K562 (cell line): Measurements from ENCODE around the gene NAP1L2. TPM values are rescaled to one million over a fixed set of nuclear protein-coding genes. Genes with fewer than 3 reads are reported as not detected.

Experiments used
- ATAC-seq: fragments of 200-7000 bp; cut with Tn5 transposase; 3 replicates; pipeline ENCODE4 v1.9.1; 2020; ENCODE audit warnings: moderate library complexity
- BruUV-seq: library from RNA; stranded (reverse); fragments of 400-500 nt; replicated peaks from 2 replicates; lab custom pipeline; 2021; lab: Mats Ljungman, UMichigan
- CTCF ChIA-PET: fragments of 300-600 bp; formaldehyde crosslinking; extraction: SDS; loops from one replicate; lab custom pipeline; 2021; ENCODE audit warnings: low intra/inter-chr PET ratio; lab: Yijun Ruan, JAX
- POLR2A ChIA-PET: fragments of 300-600, 350-650 bp; sonication (Branson Sonifier 250); formaldehyde crosslinking; extraction: SDS; loops from one replicate; lab custom pipeline; 2021; ENCODE audit warnings: antibody characterized with exemption, inconsistent platforms; lab: Yijun Ruan, JAX
- DNase-seq, 4 experiments: peaks; one replicate each; pipeline versions ENCODE4 v3.0.0 to v3.0.0-alpha.2; 2011 to 2018; ENCODE audit warnings: low spot score in 3 of 4, mixed read lengths in 3 of 4; ENCODE audit errors: extremely low read depth in 1 of 4
- FAIRE-seq: peaks from 2 replicates; lab custom pipeline; 2011; peaks lifted over from hg19 to GRCh38; lab: Jason Lieb, UNC
- H2AFZ ChIP-seq: 2 replicates; pipeline ENCODE4 v1.6.0; 2011; ENCODE audit warnings: low read depth, low read length, control low read depth, inconsistent platforms
- H3K27ac ChIP-seq: fragments of 200-600 bp; 3 replicates; pipeline ENCODE4 v1.8.0; 2011; ENCODE audit warnings: low read depth, mild to moderate bottlenecking, control low read depth, inconsistent platforms, low read length, moderate library complexity, mixed read lengths; ENCODE audit errors: extremely low read depth
- H3K27me3 ChIP-seq, 2 experiments: fragments of 300-600 bp in 1 of 2; 2 replicates in 1 of 2; 3 replicates in 1 of 2; pipeline versions ENCODE4 v1.6.0 to v1.8.0; 2011; ENCODE audit warnings: inconsistent platforms in 2 of 2, low read length in 2 of 2, mild to moderate bottlenecking in 1 of 2, mixed read lengths in 1 of 2, moderate library complexity in 1 of 2; ENCODE audit not compliant: control insufficient read depth in 2 of 2, insufficient read depth in 2 of 2
- H3K36me3 ChIP-seq: fragments of 300-600 bp; 3 replicates; pipeline ENCODE4 v1.8.0; 2011; ENCODE audit warnings: mild to moderate bottlenecking, low read length, inconsistent platforms; ENCODE audit not compliant: control insufficient read depth, insufficient read depth
- H3K4me1 ChIP-seq, 2 experiments: fragments of 200-600 bp in 1 of 2; replicated peaks in 1 of 2; 2 replicates in 1 of 2; 3 replicates in 1 of 2; pipeline versions ENCODE4 v1.5.1 to v1.8.0; 2011; ENCODE audit warnings: inconsistent platforms in 2 of 2, low read length in 2 of 2, mild to moderate bottlenecking in 1 of 2, mixed read lengths in 1 of 2, moderate library complexity in 1 of 2; ENCODE audit not compliant: control insufficient read depth in 2 of 2, insufficient read depth in 2 of 2
- H3K4me2 ChIP-seq: 2 replicates; pipeline ENCODE4 v1.6.1; 2011; ENCODE audit warnings: low read length, control low read depth, inconsistent platforms, mixed read lengths; ENCODE audit not compliant: insufficient read depth
- H3K4me3 ChIP-seq: fragments of 200-600 bp; sonication (generic), shearing (Covaris generic); 2 replicates; pipeline ENCODE4 v1.5.1; 2016; ENCODE audit warnings: control low read depth, inconsistent platforms
- H3K79me2 ChIP-seq: fragments of 200-600 bp; 3 replicates; pipeline ENCODE4 v1.8.0; 2011; ENCODE audit warnings: low read length, inconsistent platforms; ENCODE audit not compliant: control insufficient read depth, insufficient read depth
- H3K9ac ChIP-seq, 2 experiments: 2 replicates each; pipeline versions ENCODE4 v1.6.0 to v1.6.1; 2011; ENCODE audit warnings: low read depth in 2 of 2, low read length in 2 of 2, control low read depth in 1 of 2, inconsistent platforms in 1 of 2, mild to moderate bottlenecking in 1 of 2, mixed read lengths in 1 of 2; ENCODE audit not compliant: insufficient read depth in 1 of 2
- H3K9me1 ChIP-seq: one replicate; pipeline ENCODE4 v1.6.0; 2011; ENCODE audit warnings: inconsistent platforms, mild to moderate bottlenecking, low read length, moderate library complexity; ENCODE audit not compliant: control insufficient read depth, insufficient read depth
- H3K9me3 ChIP-seq: replicated peaks from 2 replicates; pipeline ENCODE4 v1.5.1; 2011; ENCODE audit warnings: low read depth, low read length, inconsistent platforms; ENCODE audit not compliant: control insufficient read depth, insufficient read depth
- H4K20me1 ChIP-seq: replicated peaks from 2 replicates; pipeline ENCODE4 v1.6.1; 2011; ENCODE audit warnings: low read length, inconsistent platforms, mixed read lengths; ENCODE audit not compliant: control insufficient read depth, insufficient read depth
- ARID2 ChIP-seq: fragments of 450-650 bp; IDR thresholded peaks from 2 replicates; pipeline ENCODE4 v1.6.1; 2017; ENCODE audit warnings: antibody characterized with exemption, mild to moderate bottlenecking
- DACH1 ChIP-seq: fragments of 450-650 bp; IDR thresholded peaks from 2 replicates; pipeline ENCODE4 v1.6.1; 2018; ENCODE audit not compliant: partially characterized antibody
- FIP1L1 ChIP-seq: fragments of 200-400 bp; formaldehyde crosslinking; IDR thresholded peaks from 2 replicates; pipeline ENCODE4 v1.6.1; 2018; ENCODE audit warnings: mild to moderate bottlenecking, low read depth, low read length; ENCODE audit not compliant: poor library complexity, severe bottlenecking
- HNRNPH1 ChIP-seq: fragments of 200-400 bp; formaldehyde crosslinking; optimal IDR thresholded peaks from 2 replicates; pipeline ENCODE3; 2017; ENCODE audit warnings: low read depth, mild to moderate bottlenecking, low read length, moderate library complexity
- IFI16 ChIP-seq: fragments of 250-450 bp; sonication (Bioruptor Pico); IDR thresholded peaks from 2 replicates; pipeline ENCODE4 v2.1.2; 2022; ENCODE audit warnings: mild to moderate bottlenecking, inconsistent platforms
- LARP7 ChIP-seq: fragments of 450-650 bp; IDR thresholded peaks from 2 replicates; pipeline ENCODE4 v1.6.1; 2016
- NEUROD1 ChIP-seq: fragments of 150-350 bp; IDR thresholded peaks from 2 replicates; pipeline ENCODE4 v1.6.1; 2014; ENCODE audit warnings: borderline replicate concordance, low read length, low read depth; ENCODE audit not compliant: partially characterized antibody
- PCBP1 ChIP-seq: fragments of 200-400 bp; formaldehyde crosslinking; IDR thresholded peaks from 2 replicates; pipeline ENCODE4 v1.6.1; 2018; ENCODE audit warnings: mild to moderate bottlenecking, low read depth, low read length; ENCODE audit not compliant: poor library complexity, severe bottlenecking
- PRPF4 ChIP-seq: fragments of 200-400 bp; formaldehyde crosslinking; IDR thresholded peaks from one replicate; pipeline ENCODE4 v1.6.1; 2017; ENCODE audit warnings: low read length, low read depth, mild to moderate bottlenecking; ENCODE audit not compliant: insufficient read depth, poor library complexity, severe bottlenecking
- PTBP1 ChIP-seq: fragments of 200-400 bp; formaldehyde crosslinking; IDR thresholded peaks from 2 replicates; pipeline ENCODE4 v1.6.1; 2017; ENCODE audit warnings: low read depth, low read length
- RBFOX2 ChIP-seq: fragments of 200-400 bp; formaldehyde crosslinking; IDR thresholded peaks from 2 replicates; pipeline ENCODE4 v1.6.1; 2017; ENCODE audit warnings: low read depth, mild to moderate bottlenecking, low read length, moderate library complexity
- SMARCA4 ChIP-seq: fragments of 450-650 bp; IDR thresholded peaks from 2 replicates; pipeline ENCODE4 v1.6.1; 2016
- WHSC1 ChIP-seq: IDR thresholded peaks from one replicate; pipeline ENCODE4 v1.6.1; 2012; ENCODE audit warnings: low read length, control low read depth, inconsistent platforms
- WGBS: fragments of 100-300 bp; shearing (Covaris generic); methylation state at CpG from one replicate; pipeline ENCODE4 v1.1.6; 2016; ENCODE audit warnings: low coverage, mixed read lengths; ENCODE audit not compliant: insufficient coverage; ENCODE audit errors: missing lambda C conversion rate; 5-methylcytosine and 5-hydroxymethylcytosine counted together
- in situ Hi-C: fragments of 300-500 bp; cut with MboI; formaldehyde crosslinking; loops from 4 replicates; pipeline ENCODE4 v1.15.0; 2018; ENCODE audit warnings: inconsistent platforms, mixed read lengths
- intact Hi-C: fragments of 100-400 bp; cut with micrococcal nuclease; formaldehyde crosslinking; loops from 2 replicates; pipeline ENCODE4 v1.14.2; 2022
- polyA plus RNA-seq, 8 experiments: library from polyadenylated mRNA; depleted of rRNA in 4 of 8; stranded (reverse) in 5 of 8; unstranded in 3 of 8; fragments of >200 nt; fragmentation: Nextera tagmentation in 2 of 8; fragmentation: Illumina TruSeq in 1 of 8; extraction: Ambion mirVana in 2 of 8; extraction: Trizol in 1 of 8; gene quantifications; 2 replicates each; pipeline versions ENCODE4 v1.2.1 to v1.2.3, GENCODE V29; 2011 to 2014; ENCODE audit warnings: inconsistent platforms in 1 of 8, missing spikeins in 1 of 8
- total RNA-seq, 7 experiments: library from RNA; depleted of rRNA in 6 of 7; stranded (reverse); fragments of >200 nt in 6 of 7; fragmentation: Illumina TruSeq in 2 of 7; extraction: Trizol in 2 of 7; gene quantifications; 2 replicates each; pipeline versions ENCODE4 v1.2.1 to v1.2.3, GENCODE V29; 2011 to 2021; ENCODE audit warnings: low replicate concordance in 1 of 7
- TF ChIP-seq, protein P1 (sequence below): sonication (generic); formaldehyde crosslinking; IDR thresholded peaks from 2 replicates; pipeline ENCODE4 v1.8.1; 2023; ENCODE audit warnings: mild to moderate bottlenecking, missing genetic modification reagents
- TF ChIP-seq, protein P2 (sequence below): sonication (generic); formaldehyde crosslinking; IDR thresholded peaks from 2 replicates; pipeline ENCODE4 v1.8.1; 2023; ENCODE audit warnings: missing genetic modification reagents, mild to moderate bottlenecking, borderline replicate concordance
- TF ChIP-seq, protein P3 (sequence below), 2 experiments: IDR thresholded peaks; 2 replicates each; pipeline ENCODE4 v1.6.1; 2011; ENCODE audit warnings: borderline replicate concordance in 1 of 2, control low read depth in 1 of 2, low read depth in 1 of 2, low read length in 1 of 2, mild to moderate bottlenecking in 1 of 2, mixed read lengths in 1 of 2, moderate library complexity in 1 of 2; ENCODE audit not compliant: insufficient read depth in 1 of 2, insufficient read length in 1 of 2, poor library complexity in 1 of 2, severe bottlenecking in 1 of 2; ENCODE audit errors: extremely low read depth in 1 of 2

The NAP1L2 gene
- total and polyA plus RNA-seq, 9 of the 15 experiments (the other 6 are each of a cell fraction or from before 2014, with no cell fraction given), result 0.03 to 0.16 (median 0.05) TPM; not detected in 5

- ChIA-PET POLR2A (interaction anchor here (0.6 kb wide), 1 partner anchor 855 kb away, joined by 3 read pairs; no protein-coding TSS in a partner anchor), CTCF (no interaction called here)
- WGBS, result 0% methylated on average over 5 of the region's 5 CpGs
- Histone ChIP-seq H4K20me1 (no peaks in the 10 kb centered on the region), H3K79me2 (no peaks in the 10 kb centered on the region), H3K9ac (no peak overlapping the region), H3K27ac (no peak overlapping the region), H3K4me2 (no peak overlapping the region), H3K36me3 (no peaks in the 10 kb centered on the region), H3K4me3 (no peak overlapping the region), H3K27me3 (no peaks in the 10 kb centered on the region), H3K4me1 (no peaks in the 10 kb centered on the region), H3K9me1 (no peaks in the 10 kb centered on the region), H3K9me3 (no peaks in the 10 kb centered on the region), H2AFZ (no peak overlapping the region)
- no TSS peak for BruUV-seq
- in situ Hi-C loops, result no loop called here
- ATAC-seq, result no peak
- intact Hi-C loops, result no loop called here
- no peak for DNase-seq
- no peak for FAIRE-seq
- TF ChIP-seq, protein P1, sequence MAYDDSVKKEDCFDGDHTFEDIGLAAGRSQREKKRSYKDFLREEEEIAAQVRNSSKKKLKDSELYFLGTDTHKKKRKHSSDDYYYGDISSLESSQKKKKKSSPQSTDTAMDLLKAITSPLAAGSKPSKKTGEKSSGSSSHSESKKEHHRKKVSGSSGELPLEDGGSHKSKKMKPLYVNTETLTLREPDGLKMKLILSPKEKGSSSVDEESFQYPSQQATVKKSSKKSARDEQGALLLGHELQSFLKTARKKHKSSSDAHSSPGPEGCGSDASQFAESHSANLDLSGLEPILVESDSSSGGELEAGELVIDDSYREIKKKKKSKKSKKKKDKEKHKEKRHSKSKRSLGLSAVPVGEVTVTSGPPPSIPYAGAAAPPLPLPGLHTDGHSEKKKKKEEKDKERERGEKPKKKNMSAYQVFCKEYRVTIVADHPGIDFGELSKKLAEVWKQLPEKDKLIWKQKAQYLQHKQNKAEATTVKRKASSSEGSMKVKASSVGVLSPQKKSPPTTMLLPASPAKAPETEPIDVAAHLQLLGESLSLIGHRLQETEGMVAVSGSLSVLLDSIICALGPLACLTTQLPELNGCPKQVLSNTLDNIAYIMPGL, result no peak
- TF ChIP-seq WHSC1 (no peak), PCBP1 (no peak), SMARCA4 (no peak), NEUROD1 (no peak), PRPF4 (no peak), ARID2 (no peak), IFI16 (CRISPR knock-in tag) (no peak), RBFOX2 (no peak), PTBP1 (no peak), HNRNPH1 (no peak), LARP7 (no peak), DACH1 (no peak), FIP1L1 (no peak)
- TF ChIP-seq, protein P2, sequence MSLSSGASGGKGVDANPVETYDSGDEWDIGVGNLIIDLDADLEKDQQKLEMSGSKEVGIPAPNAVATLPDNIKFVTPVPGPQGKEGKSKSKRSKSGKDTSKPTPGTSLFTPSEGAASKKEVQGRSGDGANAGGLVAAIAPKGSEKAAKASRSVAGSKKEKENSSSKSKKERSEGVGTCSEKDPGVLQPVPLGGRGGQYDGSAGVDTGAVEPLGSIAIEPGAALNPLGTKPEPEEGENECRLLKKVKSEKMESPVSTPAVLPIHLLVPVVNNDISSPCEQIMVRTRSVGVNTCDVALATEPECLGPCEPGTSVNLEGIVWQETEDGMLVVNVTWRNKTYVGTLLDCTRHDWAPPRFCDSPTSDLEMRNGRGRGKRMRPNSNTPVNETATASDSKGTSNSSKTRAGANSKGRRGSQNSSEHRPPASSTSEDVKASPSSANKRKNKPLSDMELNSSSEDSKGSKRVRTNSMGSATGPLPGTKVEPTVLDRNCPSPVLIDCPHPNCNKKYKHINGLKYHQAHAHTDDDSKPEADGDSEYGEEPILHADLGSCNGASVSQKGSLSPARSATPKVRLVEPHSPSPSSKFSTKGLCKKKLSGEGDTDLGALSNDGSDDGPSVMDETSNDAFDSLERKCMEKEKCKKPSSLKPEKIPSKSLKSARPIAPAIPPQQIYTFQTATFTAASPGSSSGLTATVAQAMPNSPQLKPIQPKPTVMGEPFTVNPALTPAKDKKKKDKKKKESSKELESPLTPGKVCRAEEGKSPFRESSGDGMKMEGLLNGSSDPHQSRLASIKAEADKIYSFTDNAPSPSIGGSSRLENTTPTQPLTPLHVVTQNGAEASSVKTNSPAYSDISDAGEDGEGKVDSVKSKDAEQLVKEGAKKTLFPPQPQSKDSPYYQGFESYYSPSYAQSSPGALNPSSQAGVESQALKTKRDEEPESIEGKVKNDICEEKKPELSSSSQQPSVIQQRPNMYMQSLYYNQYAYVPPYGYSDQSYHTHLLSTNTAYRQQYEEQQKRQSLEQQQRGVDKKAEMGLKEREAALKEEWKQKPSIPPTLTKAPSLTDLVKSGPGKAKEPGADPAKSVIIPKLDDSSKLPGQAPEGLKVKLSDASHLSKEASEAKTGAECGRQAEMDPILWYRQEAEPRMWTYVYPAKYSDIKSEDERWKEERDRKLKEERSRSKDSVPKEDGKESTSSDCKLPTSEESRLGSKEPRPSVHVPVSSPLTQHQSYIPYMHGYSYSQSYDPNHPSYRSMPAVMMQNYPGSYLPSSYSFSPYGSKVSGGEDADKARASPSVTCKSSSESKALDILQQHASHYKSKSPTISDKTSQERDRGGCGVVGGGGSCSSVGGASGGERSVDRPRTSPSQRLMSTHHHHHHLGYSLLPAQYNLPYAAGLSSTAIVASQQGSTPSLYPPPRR (CRISPR knock-in tag), result no peak
- TF ChIP-seq, protein P3, sequence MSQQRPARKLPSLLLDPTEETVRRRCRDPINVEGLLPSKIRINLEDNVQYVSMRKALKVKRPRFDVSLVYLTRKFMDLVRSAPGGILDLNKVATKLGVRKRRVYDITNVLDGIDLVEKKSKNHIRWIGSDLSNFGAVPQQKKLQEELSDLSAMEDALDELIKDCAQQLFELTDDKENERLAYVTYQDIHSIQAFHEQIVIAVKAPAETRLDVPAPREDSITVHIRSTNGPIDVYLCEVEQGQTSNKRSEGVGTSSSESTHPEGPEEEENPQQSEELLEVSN (IDR thresholded peaks at IDR 0.05; ENCODE audit: borderline replicate concordance in 1 of 2, extremely low read depth in 1 of 2, insufficient read depth in 1 of 2, insufficient read length in 1 of 2, low read depth in 1 of 2, low read length in 1 of 2, poor library complexity in 1 of 2, severe bottlenecking in 1 of 2), result no peak
These were observed 24.6 kb upstream of the NAP1L2 start for GRCh38 chrX:73239242-73239641.
